Dendritic cell treated with granulocyte-macrophage colony-stimulating factor and Interleukin-4, amounts not matched to agents 40 ng/mL and 50 ng/mL, for 4 days (primary cell): ENCODE data around the gene IFT25.

ENCODE experiments used
- H3K27ac Mint-ChIP-seq: one replicate; pipeline ENCODE4 v1.8.0; 2022; ENCODE audit warnings: mild to moderate bottlenecking, mixed read lengths
- H3K27me3 Mint-ChIP-seq: one replicate; pipeline ENCODE4 v1.8.0; 2022; ENCODE audit warnings: mild to moderate bottlenecking, mixed read lengths
- H3K36me3 Mint-ChIP-seq: one replicate; pipeline ENCODE4 v1.8.0; 2022; ENCODE audit warnings: low read depth, mixed read lengths
- H3K4me1 Mint-ChIP-seq: one replicate; pipeline ENCODE4 v1.8.0; 2022; ENCODE audit warnings: low read depth, mixed read lengths
- H3K4me3 Mint-ChIP-seq: one replicate; pipeline ENCODE4 v1.8.0; 2022; ENCODE audit warnings: mild to moderate bottlenecking, moderate library complexity, mixed read lengths
- H3K9me3 Mint-ChIP-seq: one replicate; pipeline ENCODE4 v1.8.0; 2022; ENCODE audit warnings: mixed read lengths
- intact Hi-C: fragments of 100-400 bp; cut with micrococcal nuclease; formaldehyde crosslinking; loops from one replicate; pipeline ENCODE4 v1.15.0; 2022

The IFT25 gene

DNA sequence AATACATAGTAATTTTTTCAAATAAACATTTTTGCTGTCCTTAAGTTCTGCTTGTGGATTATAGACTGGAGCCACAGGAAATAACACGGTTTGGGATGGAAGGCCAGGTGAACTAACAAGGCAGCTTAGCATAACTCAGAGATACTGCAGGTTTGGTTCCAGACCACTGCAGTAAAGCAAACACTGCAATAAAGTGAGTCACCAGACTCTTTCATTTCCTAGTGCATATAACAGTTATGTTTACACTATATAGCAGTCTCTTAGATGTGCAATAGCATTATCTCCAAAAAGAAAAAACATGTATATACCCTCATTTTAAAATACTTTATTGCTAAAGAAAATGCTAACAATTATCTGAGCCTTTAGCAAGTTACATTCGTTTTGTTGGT is 22.6 kb upstream of the IFT25 start:
- Mint-ChIP-seq H3K27ac (no peak overlapping the region), H3K36me3 (peaks cover 63% of the 10 kb centered on the region)

DNA sequence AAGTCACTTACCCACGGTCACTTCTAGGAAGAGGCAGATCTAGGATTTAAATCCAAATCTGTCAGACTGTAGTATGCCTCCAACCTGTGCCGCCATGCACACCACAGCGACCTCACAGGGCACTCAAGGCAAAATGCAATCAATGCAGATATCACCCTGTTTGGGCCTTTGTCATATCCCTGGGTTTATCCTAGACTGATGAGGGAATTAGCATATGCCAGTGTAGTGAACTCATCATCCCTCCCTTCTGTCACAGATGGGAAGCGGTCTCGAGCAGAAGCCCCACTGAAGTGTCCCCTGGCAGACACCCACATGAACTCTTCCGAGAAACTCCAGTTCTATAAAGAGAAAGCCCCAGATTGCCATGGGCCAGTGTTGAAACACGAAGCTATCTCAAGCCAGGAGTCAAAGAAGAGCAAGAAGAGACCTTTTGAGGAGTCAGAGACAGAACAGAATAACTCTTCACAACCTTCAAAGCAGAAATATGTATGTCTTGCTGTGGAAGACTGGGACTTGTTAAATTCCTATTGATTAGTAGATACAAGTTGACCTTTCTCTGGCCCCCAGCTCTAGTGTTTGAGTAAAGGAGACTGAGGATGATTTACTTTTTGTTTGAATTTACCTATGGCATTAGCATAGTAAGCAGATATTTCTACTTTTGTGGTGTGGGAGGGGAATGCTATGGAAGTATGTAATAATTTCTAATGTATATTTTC is 22.1 kb upstream of the IFT25 start:
- Mint-ChIP-seq H3K27ac (no peak overlapping the region), H3K36me3 (peaks cover 68% of the 10 kb centered on the region)

More for the DNA sequence above, 22.6 kb upstream of the IFT25 start:
- Mint-ChIP-seq H3K4me3 (no peak overlapping the region), H3K9me3 (no peaks in the 10 kb centered on the region), H3K4me1 (no peaks in the 10 kb centered on the region), H3K27me3 (no peaks in the 10 kb centered on the region)
- intact Hi-C loops: no loop called here

DNA sequence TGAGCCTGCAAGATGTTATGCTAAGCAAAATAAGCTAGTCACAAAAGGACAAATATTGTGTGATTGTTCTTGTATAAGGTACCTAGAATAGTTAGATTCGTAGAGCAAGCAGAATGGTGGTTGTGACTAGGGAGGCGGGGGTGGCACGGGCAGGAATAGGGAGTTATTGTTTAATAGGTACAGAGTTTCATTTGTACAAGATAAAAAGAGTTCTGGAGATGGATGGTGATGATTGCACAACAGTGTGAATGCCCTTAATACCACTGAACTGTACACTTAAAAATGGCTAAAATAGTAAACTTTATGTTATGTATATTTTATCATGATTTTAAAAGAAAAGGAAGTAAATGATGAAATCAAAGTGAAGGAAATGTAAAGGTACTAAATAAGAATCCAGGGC is 21.3 kb upstream of the IFT25 start:
- peaks cover 72% of the 10 kb centered on the region for H3K36me3 Mint-ChIP-seq
- no peak overlapping the region for H3K4me3 Mint-ChIP-seq
- H3K27ac Mint-ChIP-seq: no peak overlapping the region
- H3K9me3 Mint-ChIP-seq: no peaks in the 10 kb centered on the region
- H3K4me1 Mint-ChIP-seq: no peaks in the 10 kb centered on the region
- intact Hi-C loops: no loop called here
- no peaks in the 10 kb centered on the region for H3K27me3 Mint-ChIP-seq

More for the DNA sequence above, 22.1 kb upstream of the IFT25 start:
- no peaks in the 10 kb centered on the region for H3K4me1 Mint-ChIP-seq
- H3K9me3 Mint-ChIP-seq: no peaks in the 10 kb centered on the region
- H3K27me3 Mint-ChIP-seq: no peaks in the 10 kb centered on the region
- no peak overlapping the region for H3K4me3 Mint-ChIP-seq
- intact Hi-C loops: no loop called here

DNA sequence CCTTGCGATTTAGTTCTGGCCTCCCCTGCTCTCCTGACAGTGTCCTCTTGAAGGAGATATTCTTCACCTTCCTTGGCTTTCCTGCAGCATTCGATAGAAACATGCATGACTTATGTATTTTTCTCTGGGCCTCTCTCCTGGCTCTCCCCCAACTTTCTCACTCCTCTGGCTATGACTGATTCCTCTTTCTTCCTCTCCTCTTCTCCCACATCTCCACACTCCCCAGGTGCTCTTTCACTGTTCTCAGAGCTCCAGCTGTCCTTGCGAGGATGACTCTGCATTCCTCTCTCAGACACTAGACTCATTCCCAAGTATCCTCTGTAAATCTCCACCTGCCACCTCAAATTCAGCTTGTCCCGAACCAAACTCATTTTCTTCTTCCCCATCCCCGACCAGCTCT is 18.6 kb upstream of the IFT25 start:
- no peaks in the 10 kb centered on the region for H3K9me3 Mint-ChIP-seq
- intact Hi-C loops: no loop called here
- H3K27me3 Mint-ChIP-seq: no peaks in the 10 kb centered on the region
- H3K36me3 Mint-ChIP-seq: peaks cover 73% of the 10 kb centered on the region
- H3K27ac Mint-ChIP-seq: no peak overlapping the region
- no peak overlapping the region for H3K4me3 Mint-ChIP-seq
- no peaks in the 10 kb centered on the region for H3K4me1 Mint-ChIP-seq

DNA sequence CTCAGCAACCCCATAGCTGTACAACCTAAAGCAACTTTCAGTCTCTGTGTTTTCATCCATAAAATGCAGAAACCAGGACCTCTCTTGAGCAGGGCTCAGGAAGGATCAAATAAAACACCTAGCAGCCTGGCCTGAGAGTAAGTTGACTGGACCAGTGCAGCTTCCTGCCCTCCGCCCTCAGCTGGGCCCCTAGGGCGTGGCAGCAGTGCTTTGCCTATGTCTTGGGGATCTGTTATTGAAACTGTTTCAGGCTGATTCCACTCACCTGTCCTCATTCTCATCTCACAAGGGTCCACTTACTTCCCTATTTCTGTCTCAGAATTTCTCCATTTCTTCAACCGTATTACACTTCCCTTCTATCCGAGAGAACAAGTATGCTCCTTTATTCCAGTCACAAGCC is 18.0 kb upstream of the IFT25 start:
- Mint-ChIP-seq H3K27me3 (no peaks in the 10 kb centered on the region), H3K4me3 (no peak overlapping the region), H3K4me1 (no peaks in the 10 kb centered on the region), H3K9me3 (no peaks in the 10 kb centered on the region), H3K27ac (no peak overlapping the region), H3K36me3 (peaks cover 73% of the 10 kb centered on the region)
- intact Hi-C loops: no loop called here

DNA sequence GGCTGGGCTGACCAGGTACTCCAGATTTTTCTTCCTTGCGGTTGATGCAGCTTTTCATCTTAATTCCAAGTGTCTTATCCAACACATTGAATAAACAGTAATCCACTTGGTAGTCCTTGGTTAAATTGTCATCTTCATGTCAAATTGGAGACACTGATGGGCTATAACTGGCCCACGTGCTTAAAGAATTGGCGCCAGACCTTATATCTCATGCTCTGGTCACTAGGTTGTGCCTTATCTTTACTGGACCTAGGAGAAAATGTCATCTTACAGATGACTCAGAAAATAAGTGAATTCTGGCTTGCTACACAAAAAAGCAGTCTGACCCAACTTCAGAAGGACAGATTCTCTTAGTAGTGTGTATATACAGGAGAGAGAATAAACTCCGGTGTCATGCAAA is 16.9 kb upstream of the IFT25 start:
- intact Hi-C loops: no loop called here
- H3K4me3 Mint-ChIP-seq: no peak overlapping the region
- no peak overlapping the region for H3K27ac Mint-ChIP-seq
- H3K9me3 Mint-ChIP-seq: no peaks in the 10 kb centered on the region
- no peaks in the 10 kb centered on the region for H3K27me3 Mint-ChIP-seq
- peaks cover under 1% of the 10 kb centered on the region for H3K4me1 Mint-ChIP-seq
- H3K36me3 Mint-ChIP-seq: peaks cover 64% of the 10 kb centered on the region

- intact Hi-C loops: no loop called here
- Mint-ChIP-seq H3K4me3 (no peak overlapping the region), H3K4me1 (peaks cover 8% of the 10 kb centered on the region), H3K27me3 (no peaks in the 10 kb centered on the region), H3K27ac (no peak overlapping the region), H3K36me3 (peaks cover 51% of the 10 kb centered on the region), H3K9me3 (no peaks in the 10 kb centered on the region)
Measured at GRCh38 chr1:53959664-53960250, 14.3 kb upstream of the IFT25 start.

DNA sequence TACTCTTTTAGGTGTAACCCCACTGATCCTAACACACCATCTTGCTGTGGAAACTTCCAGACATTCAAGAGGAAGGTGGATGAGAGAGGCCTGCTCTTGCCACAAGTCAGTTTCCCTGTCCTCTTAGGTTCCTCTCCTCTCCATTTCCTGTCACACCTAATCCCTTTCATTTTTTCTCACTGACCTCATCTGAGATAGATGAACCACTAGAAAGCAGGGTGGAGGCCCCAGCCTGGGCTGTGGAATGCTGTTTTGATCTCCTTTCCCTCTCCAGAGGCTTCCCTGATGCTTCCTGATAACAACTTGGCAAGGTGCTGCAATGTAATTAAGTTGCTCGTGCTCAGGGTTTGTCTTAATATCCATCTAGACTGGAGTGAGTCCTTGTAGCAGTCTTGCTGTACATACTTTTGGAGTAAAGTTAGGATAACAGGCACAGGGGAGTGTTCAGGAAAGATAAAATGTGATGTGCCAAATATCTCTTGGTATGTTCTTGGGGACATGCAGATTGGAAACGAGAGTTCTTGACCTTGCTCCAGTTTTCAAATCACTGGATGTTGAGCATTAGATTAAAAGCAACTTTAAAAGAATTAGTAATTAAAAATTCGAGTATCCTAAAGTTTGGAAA is 11.8 kb upstream of the IFT25 start:
- Mint-ChIP-seq H3K27ac (peak overlapping the region; percentile 48), H3K4me1 (peaks cover 8% of the 10 kb centered on the region), H3K9me3 (no peaks in the 10 kb centered on the region), H3K4me3 (no peak overlapping the region), H3K36me3 (peaks cover 46% of the 10 kb centered on the region), H3K27me3 (no peaks in the 10 kb centered on the region)
- intact Hi-C loops: no loop called here

- H3K27ac Mint-ChIP-seq: peak overlapping the region; percentile 48
- no peaks in the 10 kb centered on the region for H3K9me3 Mint-ChIP-seq
- H3K4me1 Mint-ChIP-seq: peaks cover 8% of the 10 kb centered on the region
- intact Hi-C loops: no loop called here
- H3K36me3 Mint-ChIP-seq: peaks cover 53% of the 10 kb centered on the region
- no peaks in the 10 kb centered on the region for H3K27me3 Mint-ChIP-seq
- H3K4me3 Mint-ChIP-seq: no peak overlapping the region
Measured at GRCh38 chr1:53956308-53957168, 11.0 kb upstream of the IFT25 start.

GRCh38 chr1:53954128-53954527 is 8.6 kb upstream of the IFT25 start:
- intact Hi-C loops: no loop called here
- no peaks in the 10 kb centered on the region for H3K27me3 Mint-ChIP-seq

DNA sequence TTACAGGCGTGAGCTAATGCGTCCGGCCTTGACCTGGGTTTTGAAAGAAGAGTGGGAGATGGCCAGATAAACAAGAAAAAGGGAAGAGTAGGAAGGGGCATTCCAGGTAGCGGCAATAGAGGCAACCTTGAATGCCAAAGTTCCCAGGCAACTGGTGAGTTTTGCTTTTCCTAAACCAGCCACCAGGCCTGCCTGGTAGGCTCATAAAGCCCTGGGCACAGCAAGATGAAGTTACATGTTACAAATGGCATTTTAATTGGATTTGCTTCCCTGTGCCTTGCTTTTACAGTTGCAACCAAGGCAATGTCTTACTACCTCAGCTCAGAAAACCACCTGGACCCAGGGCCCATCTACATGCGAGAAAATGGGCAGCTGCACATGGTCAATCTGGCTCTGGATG is 6.2 kb upstream of the IFT25 start:
- Mint-ChIP-seq H3K4me1 (peaks cover 9% of the 10 kb centered on the region), H3K9me3 (no peaks in the 10 kb centered on the region), H3K4me3 (no peak overlapping the region), H3K27ac (no peak overlapping the region), H3K27me3 (no peaks in the 10 kb centered on the region), H3K36me3 (peaks cover 32% of the 10 kb centered on the region)
- intact Hi-C loops: no loop called here

More at GRCh38 chr1:53954128-53954527, 8.6 kb upstream of the IFT25 start:
- H3K27ac Mint-ChIP-seq: no peak overlapping the region
- peaks cover 43% of the 10 kb centered on the region for H3K36me3 Mint-ChIP-seq
- H3K4me1 Mint-ChIP-seq: peaks cover 8% of the 10 kb centered on the region
- H3K4me3 Mint-ChIP-seq: no peak overlapping the region
- no peaks in the 10 kb centered on the region for H3K9me3 Mint-ChIP-seq

GRCh38 chr1:53949023-53949990 is 3.8 kb upstream of the IFT25 start:
- Mint-ChIP-seq H3K4me3 (no peak overlapping the region), H3K9me3 (no peaks in the 10 kb centered on the region), H3K27ac (no peak overlapping the region), H3K4me1 (peaks cover 20% of the 10 kb centered on the region), H3K27me3 (no peaks in the 10 kb centered on the region), H3K36me3 (peaks cover 54% of the 10 kb centered on the region)
- intact Hi-C loops: loop anchor here (1.0 to 10.0 kb wide), 3 partner anchors 71 to 815 kb away; partner anchors contain the start of gene PARS2

GRCh38 chr1:53948291-53948690 is 2.8 kb upstream of the IFT25 start:
- Mint-ChIP-seq H3K27me3 (no peaks in the 10 kb centered on the region), H3K27ac (no peak overlapping the region), H3K4me3 (no peak overlapping the region), H3K4me1 (peaks cover 30% of the 10 kb centered on the region), H3K9me3 (no peaks in the 10 kb centered on the region), H3K36me3 (peaks cover 46% of the 10 kb centered on the region)
- intact Hi-C loops: loop anchor here (2.0 to 10.0 kb wide), 2 partner anchors 87 to 817 kb away; partner anchors contain the start of gene PARS2
